GM12801 (cell line): ENCODE measurements around the gene GPR50.

Experiments
- TF ChIP-seq, protein P1 (sequence below): IDR thresholded peaks from one replicate; pipeline ENCODE4 v1.5.1; 2011; ENCODE audit warnings: control low read depth; ENCODE audit not compliant: insufficient read length; ENCODE audit errors: extremely low read depth

GPR50 gene

DNA sequence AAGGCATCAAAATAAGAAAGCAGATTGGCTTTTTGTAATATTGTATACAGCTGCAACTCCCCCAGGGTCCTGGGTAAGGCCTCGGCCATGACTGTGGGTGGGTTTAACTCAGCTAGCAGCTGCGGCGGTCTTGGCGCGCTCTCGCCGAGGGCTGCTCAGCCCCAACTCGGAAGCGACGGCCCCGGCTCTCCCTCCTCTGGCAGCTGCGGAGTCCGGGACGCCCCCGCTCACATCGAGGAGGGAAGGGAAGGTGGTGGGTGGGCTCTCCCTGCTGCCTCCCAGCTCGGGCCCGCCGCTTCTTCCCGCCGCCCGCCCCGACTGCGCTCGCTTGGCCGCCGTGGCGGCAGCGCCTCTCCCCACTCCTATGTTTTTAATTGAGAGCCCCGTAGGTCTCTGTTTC lies 51.2 kb downstream of the GPR50 start:
- TF ChIP-seq, protein P1, sequence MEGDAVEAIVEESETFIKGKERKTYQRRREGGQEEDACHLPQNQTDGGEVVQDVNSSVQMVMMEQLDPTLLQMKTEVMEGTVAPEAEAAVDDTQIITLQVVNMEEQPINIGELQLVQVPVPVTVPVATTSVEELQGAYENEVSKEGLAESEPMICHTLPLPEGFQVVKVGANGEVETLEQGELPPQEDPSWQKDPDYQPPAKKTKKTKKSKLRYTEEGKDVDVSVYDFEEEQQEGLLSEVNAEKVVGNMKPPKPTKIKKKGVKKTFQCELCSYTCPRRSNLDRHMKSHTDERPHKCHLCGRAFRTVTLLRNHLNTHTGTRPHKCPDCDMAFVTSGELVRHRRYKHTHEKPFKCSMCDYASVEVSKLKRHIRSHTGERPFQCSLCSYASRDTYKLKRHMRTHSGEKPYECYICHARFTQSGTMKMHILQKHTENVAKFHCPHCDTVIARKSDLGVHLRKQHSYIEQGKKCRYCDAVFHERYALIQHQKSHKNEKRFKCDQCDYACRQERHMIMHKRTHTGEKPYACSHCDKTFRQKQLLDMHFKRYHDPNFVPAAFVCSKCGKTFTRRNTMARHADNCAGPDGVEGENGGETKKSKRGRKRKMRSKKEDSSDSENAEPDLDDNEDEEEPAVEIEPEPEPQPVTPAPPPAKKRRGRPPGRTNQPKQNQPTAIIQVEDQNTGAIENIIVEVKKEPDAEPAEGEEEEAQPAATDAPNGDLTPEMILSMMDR, result no peak

GRCh38 chrX:151228935-151229334 lies 52.6 kb downstream of the GPR50 start:
- TF ChIP-seq, protein P1, result no peak
